GF-D8 (cell line): Measurements from ENCODE around the gene ZFPL1.

Source experiments
- DNase-seq: peaks from one replicate; lab custom pipeline; 2025; lab: John Stamatoyannopoulos, UW

Gene ZFPL1

DNA sequence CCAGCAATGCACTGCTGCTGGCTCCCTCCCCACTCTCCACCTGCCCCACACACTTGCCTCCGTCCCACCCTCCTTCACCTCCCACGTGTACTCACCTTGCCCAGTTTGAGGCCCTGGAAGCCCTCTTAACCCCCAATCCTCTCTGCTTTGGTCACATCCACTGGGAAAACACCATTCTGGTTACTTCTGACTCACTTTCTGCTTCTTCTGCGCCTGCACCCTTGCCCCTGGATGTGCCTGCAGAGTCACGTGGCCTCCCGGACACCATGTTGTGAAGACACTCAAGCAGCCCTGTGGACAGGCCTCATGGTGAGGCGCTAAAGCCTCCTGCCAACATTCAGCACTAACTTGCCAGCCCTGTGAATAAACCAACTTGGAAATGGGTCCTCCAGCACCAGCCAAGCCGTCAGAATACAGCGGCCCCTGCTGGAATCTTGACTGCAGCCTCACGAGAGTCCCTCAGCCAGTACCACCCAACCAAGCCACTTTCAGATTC lies 23.1 kb upstream of the ZFPL1 start:
- DNase-seq = no peak

DNA sequence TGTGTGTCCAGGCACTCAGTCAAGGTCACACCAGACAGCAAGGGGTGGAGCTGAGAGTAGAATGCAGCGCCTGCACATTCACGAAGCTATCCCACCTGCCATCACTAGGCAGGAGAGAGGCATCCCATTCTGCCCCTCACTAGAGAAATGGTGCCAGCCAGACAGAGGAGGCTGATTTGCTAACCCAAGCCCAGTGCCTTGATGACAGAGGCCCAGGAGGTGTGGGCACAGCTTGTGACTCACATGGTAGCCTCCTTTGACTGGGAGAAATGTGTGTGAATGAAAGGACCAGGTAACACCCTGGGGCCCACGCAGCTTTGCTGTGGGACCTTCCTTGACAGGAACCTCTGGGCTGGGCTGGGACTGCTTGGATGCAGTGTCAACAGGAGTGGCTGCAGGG lies 20.5 kb upstream of the ZFPL1 start:
- no peak for DNase-seq

DNA sequence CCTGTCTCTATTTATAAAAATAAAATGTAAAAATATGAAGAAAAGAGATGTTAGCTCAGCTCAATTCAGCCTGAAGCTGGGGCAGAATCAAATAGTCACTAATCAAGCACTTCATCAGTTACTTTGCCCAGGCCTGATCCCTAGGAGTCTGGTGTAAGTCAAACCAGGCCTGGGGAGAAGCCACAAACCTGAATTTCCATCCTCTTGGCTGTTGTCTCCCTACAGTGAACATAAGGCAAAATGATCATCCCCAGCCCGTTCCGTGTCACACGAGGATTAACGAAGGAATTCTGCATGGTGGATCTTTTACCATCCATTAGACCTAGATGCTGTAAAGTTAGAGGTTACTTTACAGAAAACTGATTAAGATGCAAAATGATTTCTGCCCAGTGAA lies 19.2 kb upstream of the ZFPL1 start:
- DNase-seq = no peak

DNA sequence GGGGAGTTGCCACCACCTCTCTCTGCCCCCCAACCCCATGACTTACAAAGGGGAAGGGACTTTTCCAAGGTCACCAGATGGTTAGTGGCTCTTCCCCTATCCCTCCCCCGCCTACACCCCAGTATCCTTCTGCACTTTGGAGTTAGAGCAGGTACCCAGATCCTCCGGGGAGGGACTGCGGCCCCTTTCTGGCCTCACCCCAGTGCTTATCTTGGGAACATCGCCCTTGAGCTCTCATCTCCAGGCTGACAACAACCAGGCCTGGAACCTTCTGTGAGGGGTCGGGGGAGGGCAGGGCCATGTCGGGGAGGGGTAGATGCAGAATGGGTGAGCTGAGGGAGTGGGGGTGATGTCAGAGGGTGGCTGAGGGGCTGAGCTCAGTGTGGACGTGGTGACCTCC lies 18.2 kb upstream of the ZFPL1 start:
- DNase-seq = no peak

DNA sequence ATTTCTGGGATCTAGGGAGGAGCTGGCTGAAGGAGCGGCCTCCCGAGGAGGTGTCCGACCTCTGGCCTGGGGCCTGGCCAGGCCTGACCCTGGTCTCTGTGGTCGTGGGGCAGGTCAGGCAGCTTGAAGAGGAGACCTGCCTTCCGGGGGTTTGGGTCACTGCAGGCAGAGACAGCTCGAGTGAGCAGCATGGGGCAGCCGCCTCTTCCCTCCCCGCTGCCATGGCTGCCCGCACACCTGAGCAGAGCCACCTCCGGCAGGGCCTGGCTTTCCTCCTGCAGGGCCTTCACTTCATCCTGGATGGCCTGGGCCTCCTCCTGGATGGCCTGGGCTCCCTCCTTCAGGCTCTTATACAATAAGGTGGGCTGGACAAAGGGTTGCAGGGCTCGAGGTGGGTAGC lies 17.7 kb upstream of the ZFPL1 start:
- DNase-seq = no peak

DNA sequence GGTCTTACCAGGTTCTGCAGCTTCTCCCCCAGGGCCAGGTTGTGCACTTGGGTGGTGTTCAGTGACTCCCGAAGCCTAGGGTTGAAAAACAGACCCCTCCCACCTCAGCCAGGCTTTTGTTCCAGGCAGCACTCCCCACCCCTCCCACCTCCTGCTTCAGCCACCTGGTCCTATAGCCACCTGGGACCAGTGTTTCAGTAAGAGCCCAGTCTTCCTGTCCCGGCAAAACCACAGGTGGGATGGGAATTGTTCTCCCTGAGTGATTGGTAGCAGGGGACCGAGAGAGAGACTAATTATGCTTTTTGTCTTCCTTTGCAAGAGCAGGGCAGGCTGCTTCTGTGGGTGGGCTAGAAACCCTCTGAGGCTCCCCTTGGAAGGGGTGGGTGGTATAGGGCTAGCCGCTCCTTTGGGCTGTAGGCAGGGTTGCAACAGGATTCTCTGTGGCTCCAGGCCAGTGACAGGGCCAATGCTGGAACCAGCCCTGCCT lies 17.2 kb upstream of the ZFPL1 start:
- no peak for DNase-seq

DNA sequence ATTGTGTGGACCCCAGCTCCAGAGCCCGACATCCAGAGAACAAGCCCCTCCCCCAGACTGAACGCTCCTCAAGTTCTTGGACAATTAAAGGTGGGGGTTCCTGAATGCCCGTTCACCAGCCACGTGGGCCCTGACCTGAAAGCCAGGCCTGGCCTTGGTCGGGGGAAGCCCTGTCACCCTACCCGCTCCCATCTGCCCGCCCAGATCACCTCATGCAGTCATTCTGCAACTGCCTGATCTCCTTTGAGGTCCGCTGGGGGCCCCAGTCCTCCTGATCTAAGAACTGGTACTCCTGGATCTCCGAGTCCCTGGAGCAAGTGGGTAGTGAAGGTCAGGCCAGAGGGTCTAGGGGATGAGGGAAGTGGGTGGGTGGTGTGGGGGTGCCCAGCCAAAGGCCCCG lies 16.6 kb upstream of the ZFPL1 start:
- no peak for DNase-seq

DNA sequence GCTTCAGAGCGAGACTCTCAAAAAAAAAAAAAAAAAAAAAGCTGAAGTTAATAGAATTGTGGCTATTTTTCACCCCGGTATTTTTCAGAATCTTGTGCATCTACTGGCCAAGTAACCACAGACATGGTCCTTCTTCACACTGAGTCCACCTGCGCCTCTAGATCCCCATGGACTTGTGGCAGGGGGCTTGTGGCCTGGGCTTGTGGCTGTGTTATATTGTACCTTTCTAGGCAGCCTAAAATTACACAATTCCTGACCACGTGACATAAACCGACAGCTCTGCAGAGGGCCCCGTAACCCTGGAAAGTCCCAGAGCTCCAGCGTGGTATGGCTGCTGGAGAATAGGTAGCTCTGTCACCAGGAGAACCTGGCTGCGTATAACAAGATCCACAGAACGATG lies 14.8 kb upstream of the ZFPL1 start:
- peak; percentile 56 for DNase-seq

DNA sequence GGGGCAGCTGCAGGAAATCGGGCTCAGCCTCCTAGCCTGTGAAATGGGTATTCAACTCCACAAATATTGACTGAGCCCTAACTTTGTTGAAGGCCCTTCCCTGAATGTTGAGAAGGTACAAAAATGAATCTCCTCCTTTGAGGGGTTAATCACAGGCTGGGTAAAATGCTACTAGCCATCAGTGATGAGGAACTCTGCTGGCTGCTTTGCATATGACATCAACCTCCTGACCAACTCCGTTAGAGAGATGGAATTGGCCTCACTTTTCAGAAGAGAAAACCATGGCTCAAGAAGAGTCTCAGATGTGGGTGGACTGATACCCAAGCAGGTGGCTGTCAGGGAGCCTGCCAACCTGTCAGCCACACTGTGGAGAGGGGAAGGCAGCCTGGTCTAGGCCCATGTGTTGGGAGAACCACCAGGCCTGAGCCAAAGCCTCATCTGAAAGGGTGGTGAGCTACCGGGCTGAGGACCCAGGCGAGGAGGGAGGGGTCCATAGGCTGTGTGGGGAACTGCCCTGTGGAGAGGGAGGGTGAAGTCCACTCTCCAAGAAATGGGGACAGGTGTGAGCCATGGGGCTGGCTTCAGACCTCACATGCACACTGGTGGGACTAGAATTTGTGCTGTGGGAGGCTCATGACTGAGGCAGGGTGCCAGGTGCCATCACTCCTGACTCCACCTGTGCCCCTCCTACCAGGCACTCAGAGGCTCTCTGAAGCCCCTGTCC lies 12.0 kb upstream of the ZFPL1 start:
- no peak for DNase-seq

DNA sequence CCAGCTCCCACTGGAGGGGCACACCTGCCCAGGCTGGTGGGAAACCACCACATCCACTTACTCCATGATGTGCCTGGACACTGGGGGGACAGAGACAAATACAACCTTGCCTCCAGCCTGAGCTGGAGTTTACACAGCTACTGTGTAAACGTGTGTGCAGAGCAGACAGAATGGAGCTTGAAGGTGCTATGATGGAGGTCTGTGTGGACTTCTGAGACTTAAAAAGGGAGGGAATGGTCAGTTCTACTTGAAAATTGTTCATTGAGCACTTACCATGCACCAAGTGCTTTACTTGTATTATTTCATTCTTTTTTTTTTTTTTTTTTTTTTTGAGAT lies 11.4 kb upstream of the ZFPL1 start:
- no peak for DNase-seq

DNA sequence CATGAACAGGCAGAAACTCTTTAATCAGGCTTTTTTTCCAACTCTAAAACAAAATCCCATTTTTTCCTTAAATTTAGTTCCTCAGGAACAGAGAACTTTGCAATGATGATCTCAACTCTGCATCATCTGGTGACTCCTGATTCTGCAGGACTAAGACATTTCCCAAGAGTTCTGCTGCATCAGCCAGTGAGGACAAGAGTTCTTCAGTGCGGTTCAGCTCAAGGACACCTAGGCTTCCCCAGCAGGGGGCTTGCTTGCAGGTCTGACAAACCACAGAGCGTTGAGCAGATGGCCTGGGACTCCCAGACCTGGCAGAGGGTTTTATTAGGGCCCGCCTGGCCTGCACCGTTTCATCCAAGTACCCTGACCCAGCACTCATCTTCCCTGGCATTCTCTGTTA lies 6.6 kb upstream of the ZFPL1 start:
- no peak for DNase-seq

DNA sequence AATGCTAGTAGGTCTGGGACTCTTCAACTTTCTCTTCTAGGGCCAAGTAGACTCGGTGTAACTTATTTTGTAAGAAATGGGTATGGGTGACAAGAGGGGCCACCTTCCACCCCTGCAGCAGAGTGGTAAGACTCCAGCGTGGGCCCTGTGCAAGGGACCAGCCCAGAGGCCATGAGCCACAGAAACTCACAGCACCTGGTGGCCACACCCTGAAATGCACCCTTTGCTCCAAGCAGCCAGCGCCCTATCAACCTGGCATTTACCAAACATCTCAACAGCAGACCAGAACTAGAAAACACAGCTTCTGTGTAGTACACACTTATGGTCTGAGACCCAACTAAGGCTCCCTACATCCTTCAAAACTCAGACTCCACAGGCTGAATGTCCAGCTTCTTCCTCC lies 5.9 kb upstream of the ZFPL1 start:
- no peak for DNase-seq

DNA sequence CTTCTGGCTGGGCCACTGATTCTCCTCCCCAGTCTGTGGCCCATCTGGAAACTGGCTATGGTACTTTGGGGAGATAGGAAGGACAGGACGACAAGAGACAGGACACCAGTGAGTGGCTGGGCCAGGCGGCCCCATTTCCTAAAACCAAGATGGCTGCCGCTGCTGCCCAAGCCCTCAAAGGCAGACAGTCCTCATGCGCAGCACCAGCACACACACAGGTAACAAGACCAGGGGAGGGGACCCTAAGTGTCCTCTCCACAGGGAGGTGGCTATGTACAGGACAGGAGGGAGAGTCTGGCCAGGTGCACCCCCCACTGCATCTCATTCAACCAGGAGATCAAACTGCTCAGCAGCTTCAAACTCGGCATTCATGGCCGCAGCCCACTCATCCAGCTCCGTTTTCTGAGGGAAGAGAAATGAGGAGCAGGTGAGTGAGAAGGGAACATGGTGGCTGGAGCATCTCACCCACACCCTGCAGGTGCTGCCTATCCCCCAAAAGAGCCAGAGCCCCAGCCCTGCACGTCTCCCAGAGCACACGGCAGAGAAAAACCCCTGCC lies 5.2 kb upstream of the ZFPL1 start:
- DNase-seq = no peak

DNA sequence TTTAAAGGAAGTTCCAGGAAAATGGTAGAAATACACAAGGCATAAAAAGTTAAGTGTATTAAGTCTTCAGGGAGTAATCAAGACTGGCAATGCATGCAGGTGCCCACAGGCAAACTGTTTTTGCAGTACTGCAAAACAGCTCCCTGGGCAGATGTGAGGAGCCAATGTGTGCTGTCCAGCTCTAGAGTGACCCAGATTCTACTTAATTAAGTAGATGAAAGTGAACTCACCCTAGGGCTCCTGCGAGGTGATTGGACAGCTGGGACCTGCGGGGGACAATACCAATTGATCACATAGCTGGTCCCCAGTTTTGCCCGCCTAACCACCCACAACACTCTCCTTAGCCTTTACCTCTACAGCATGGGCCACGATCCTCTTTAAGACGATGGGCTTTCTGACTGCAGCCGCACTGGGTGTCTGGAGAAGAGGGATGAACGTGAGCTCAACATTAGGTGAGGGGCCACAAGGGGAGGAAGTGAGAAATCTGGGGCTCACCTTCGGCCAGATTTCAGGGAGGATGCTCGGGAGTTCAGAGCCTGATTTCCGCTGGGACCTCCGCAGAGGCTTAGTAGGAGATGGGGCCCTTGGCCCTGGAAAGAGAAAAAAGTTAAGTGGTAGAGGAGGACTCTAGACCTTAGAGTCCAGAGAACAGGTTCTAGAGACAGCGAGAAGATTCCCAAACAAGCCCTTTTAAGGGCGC lies 738 bp upstream of the ZFPL1 start:
- DNase-seq = no peak

DNA sequence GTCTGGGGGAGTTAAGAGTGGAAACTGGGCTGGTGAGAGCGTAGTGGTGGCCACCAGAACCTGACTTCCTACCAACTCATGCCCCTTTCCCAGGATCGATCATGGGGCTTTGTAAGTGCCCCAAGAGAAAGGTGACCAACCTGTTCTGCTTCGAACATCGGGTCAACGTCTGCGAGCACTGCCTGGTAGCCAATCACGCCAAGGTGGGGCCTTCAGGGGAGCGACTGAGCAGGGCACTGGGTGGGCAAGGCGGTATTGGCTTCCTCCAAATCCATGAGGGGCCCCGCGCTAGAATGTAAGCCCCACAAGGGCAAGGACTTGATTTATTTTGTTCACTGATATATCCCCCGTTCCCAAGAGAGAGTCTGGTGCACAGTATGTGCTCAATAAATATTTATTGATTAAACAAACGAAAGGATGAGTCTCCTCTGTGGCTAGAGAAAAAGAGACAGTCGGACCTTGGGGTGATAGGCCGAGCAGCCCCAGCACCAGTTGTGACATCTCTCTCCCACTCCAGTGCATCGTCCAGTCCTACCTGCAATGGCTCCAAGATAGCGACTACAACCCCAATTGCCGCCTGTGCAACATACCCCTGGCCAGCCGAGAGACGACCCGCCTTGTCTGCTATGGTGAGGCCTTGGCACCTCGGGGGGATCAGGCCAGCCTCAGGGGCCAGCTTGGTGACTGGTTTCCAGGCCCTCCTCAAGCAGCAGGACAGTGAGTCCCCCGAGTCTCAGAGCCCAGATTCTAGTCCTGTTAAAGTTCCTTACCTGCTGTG lies 765 bp downstream of the ZFPL1 start:
- DNase-seq = no peak

DNA sequence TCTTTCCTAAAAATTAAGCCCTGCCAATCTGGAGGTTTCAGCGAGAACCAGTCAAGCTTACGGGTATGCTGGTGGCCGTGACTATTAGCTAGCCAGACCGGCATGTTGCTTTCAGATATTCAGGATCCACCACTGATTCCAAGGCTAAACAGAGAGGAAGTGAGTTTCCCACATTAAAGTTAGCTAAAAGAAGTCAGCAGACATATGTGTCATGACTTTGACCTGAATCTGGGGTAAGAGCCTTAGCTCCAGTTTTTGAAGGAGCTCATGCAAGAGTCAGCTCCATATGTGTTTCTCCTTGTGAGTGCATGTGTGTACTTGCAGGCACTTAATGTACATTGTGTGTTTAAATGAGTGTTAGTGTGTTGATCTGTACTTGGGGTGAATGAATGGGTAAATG lies 1.4 kb downstream of the ZFPL1 start:
- no peak for DNase-seq

DNA sequence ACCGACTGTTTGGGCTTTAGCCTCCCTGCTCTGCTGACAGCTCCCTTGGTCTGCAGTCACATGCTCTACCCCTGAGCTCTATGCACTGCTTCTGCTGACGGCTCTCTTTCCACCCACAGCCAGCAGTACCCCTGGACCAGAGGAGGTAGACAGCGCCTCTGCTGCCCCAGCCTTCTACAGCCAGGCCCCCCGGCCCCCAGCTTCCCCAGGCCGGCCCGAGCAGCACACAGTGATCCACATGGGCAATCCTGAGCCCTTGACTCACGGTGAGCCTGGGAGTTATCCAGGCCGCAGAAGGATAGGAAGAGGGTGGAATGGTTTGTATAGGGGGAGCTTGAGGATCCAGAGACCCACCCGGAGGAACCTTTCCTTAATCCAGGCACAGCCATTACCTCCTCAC lies 2.8 kb downstream of the ZFPL1 start:
- DNase-seq = no peak

DNA sequence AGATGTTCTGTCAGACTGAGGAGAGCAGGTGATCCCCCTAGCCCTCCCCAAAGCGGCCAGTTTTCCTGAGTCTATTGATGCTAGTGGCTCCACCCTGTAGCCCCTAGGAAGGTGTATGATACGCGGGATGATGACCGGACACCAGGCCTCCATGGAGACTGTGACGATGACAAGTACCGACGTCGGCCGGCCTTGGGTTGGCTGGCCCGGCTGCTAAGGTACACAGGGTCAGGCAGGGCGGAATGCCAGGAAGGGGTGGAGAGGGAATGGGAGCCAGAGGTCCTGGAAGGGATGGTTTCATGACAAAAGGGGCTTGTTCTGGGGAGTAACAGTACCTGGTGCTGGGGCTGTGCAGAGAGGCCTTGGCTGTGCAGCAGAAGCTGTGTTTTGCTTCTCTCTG lies 3.2 kb downstream of the ZFPL1 start:
- no peak for DNase-seq

DNA sequence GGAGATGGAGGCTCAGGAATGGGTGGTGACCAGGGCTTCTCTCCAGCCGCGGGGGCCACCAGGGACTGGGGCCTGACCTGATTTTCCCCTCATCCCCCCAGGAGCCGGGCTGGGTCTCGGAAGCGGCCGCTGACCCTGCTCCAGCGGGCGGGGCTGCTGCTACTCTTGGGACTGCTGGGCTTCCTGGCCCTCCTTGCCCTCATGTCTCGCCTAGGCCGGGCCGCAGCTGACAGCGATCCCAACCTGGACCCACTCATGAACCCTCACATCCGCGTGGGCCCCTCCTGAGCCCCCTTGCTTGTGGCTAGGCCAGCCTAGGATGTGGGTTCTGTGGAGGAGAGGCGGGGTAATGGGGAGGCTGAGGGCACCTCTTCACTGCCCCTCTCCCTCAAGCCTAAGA lies 3.8 kb downstream of the ZFPL1 start:
- DNase-seq = no peak

DNA sequence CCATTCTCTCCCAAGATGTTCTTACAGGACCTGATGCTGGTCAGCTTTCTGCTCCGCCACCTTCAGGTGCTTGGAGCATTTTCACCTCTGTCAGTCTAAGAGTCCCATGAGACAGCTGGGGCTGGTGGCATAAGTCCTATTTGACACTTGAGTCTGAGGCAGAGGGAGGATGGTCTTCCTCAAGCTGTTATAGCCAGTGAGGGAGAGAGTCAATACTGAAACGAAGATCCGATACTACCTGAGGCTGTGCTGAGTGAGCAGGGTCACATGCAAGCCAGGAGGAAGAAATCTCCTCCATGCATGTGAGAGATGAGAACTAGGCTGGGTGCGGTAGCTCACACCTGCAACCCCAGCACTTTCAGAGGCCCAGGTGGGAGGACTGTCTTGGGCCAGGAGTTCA lies 5.6 kb downstream of the ZFPL1 start:
- DNase-seq = no peak

DNA sequence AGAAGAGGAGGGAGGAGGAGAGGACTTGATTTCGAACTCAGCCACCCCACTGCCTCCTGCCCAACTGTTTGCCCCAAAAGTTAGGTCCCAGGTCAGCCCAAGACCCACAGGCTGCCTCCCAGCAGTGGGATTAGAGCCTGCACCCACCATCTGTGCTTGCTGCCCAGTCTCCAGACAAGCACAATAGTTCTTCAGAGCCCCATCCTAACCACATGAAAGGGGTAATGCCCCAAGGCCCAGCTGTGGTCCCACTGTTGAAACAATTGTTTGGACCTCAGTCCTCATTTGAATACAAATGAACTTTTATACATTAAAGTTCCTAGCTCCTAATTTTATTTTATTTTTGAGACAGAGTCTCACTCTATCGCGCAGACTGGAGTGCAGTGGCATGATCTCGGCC lies 6.6 kb downstream of the ZFPL1 start:
- no peak for DNase-seq

DNA sequence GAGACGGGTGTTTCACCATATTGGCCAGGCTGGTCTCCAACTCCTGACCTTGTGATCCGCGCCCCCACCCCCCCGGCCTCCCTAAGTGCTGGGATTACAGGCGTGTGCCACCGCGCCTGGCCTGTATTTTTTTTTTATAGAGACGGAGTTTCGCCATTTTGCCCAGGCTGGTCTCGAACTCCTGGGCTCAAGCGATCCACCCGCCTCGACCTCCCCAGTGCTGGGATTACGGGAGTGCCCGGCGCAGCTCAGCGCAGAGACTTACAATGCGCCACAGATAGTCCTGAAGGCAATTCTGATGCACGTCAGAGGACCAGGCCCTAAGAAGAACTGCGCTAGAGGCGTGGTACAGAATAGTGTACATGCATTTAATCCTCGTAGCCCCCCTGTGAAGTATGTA lies 11.4 kb downstream of the ZFPL1 start:
- DNase-seq = no peak
